K562 (cell line): ENCODE results near the gene PDLIM5. TPM values are rescaled to one million over a fixed set of nuclear protein-coding genes. Genes with fewer than 3 reads are reported as not detected.

Experiments used
- ATAC-seq: fragments of 200-7000 bp; cut with Tn5 transposase; 3 replicates; pipeline ENCODE4 v1.9.1; 2020; ENCODE audit warnings: moderate library complexity
- BruUV-seq: library from RNA; stranded (reverse); fragments of 400-500 nt; replicated peaks from 2 replicates; lab custom pipeline; 2021; lab: Mats Ljungman, UMichigan
- CTCF ChIA-PET: fragments of 300-600 bp; formaldehyde crosslinking; extraction: SDS; loops from one replicate; lab custom pipeline; 2021; ENCODE audit warnings: low intra/inter-chr PET ratio; lab: Yijun Ruan, JAX
- POLR2A ChIA-PET: fragments of 300-600, 350-650 bp; sonication (Branson Sonifier 250); formaldehyde crosslinking; extraction: SDS; loops from one replicate; lab custom pipeline; 2021; ENCODE audit warnings: antibody characterized with exemption, inconsistent platforms; lab: Yijun Ruan, JAX
- DNase-seq, 4 experiments: peaks; one replicate each; pipeline versions ENCODE4 v3.0.0 to v3.0.0-alpha.2; 2011 to 2018; ENCODE audit warnings: low spot score in 3 of 4, mixed read lengths in 3 of 4; ENCODE audit errors: extremely low read depth in 1 of 4
- FAIRE-seq: peaks from 2 replicates; lab custom pipeline; 2011; peaks lifted over from hg19 to GRCh38; lab: Jason Lieb, UNC
- H2AFZ ChIP-seq: 2 replicates; pipeline ENCODE4 v1.6.0; 2011; ENCODE audit warnings: low read depth, low read length, control low read depth, inconsistent platforms
- H3K27ac ChIP-seq: fragments of 200-600 bp; 3 replicates; pipeline ENCODE4 v1.8.0; 2011; ENCODE audit warnings: low read depth, mild to moderate bottlenecking, control low read depth, inconsistent platforms, low read length, moderate library complexity, mixed read lengths; ENCODE audit errors: extremely low read depth
- H3K27me3 ChIP-seq, 2 experiments: fragments of 300-600 bp in 1 of 2; 2 replicates in 1 of 2; 3 replicates in 1 of 2; pipeline versions ENCODE4 v1.6.0 to v1.8.0; 2011; ENCODE audit warnings: inconsistent platforms in 2 of 2, low read length in 2 of 2, mild to moderate bottlenecking in 1 of 2, mixed read lengths in 1 of 2, moderate library complexity in 1 of 2; ENCODE audit not compliant: control insufficient read depth in 2 of 2, insufficient read depth in 2 of 2
- H3K36me3 ChIP-seq: fragments of 300-600 bp; 3 replicates; pipeline ENCODE4 v1.8.0; 2011; ENCODE audit warnings: mild to moderate bottlenecking, low read length, inconsistent platforms; ENCODE audit not compliant: control insufficient read depth, insufficient read depth
- H3K4me1 ChIP-seq, 2 experiments: fragments of 200-600 bp in 1 of 2; replicated peaks in 1 of 2; 2 replicates in 1 of 2; 3 replicates in 1 of 2; pipeline versions ENCODE4 v1.5.1 to v1.8.0; 2011; ENCODE audit warnings: inconsistent platforms in 2 of 2, low read length in 2 of 2, mild to moderate bottlenecking in 1 of 2, mixed read lengths in 1 of 2, moderate library complexity in 1 of 2; ENCODE audit not compliant: control insufficient read depth in 2 of 2, insufficient read depth in 2 of 2
- H3K4me2 ChIP-seq: 2 replicates; pipeline ENCODE4 v1.6.1; 2011; ENCODE audit warnings: low read length, control low read depth, inconsistent platforms, mixed read lengths; ENCODE audit not compliant: insufficient read depth
- H3K4me3 ChIP-seq: fragments of 200-600 bp; sonication (generic), shearing (Covaris generic); 2 replicates; pipeline ENCODE4 v1.5.1; 2016; ENCODE audit warnings: control low read depth, inconsistent platforms
- H3K79me2 ChIP-seq: fragments of 200-600 bp; 3 replicates; pipeline ENCODE4 v1.8.0; 2011; ENCODE audit warnings: low read length, inconsistent platforms; ENCODE audit not compliant: control insufficient read depth, insufficient read depth
- H3K9ac ChIP-seq, 2 experiments: 2 replicates each; pipeline versions ENCODE4 v1.6.0 to v1.6.1; 2011; ENCODE audit warnings: low read depth in 2 of 2, low read length in 2 of 2, control low read depth in 1 of 2, inconsistent platforms in 1 of 2, mild to moderate bottlenecking in 1 of 2, mixed read lengths in 1 of 2; ENCODE audit not compliant: insufficient read depth in 1 of 2
- H3K9me1 ChIP-seq: one replicate; pipeline ENCODE4 v1.6.0; 2011; ENCODE audit warnings: inconsistent platforms, mild to moderate bottlenecking, low read length, moderate library complexity; ENCODE audit not compliant: control insufficient read depth, insufficient read depth
- H3K9me3 ChIP-seq: replicated peaks from 2 replicates; pipeline ENCODE4 v1.5.1; 2011; ENCODE audit warnings: low read depth, low read length, inconsistent platforms; ENCODE audit not compliant: control insufficient read depth, insufficient read depth
- H4K20me1 ChIP-seq: replicated peaks from 2 replicates; pipeline ENCODE4 v1.6.1; 2011; ENCODE audit warnings: low read length, inconsistent platforms, mixed read lengths; ENCODE audit not compliant: control insufficient read depth, insufficient read depth
- C11orf30 ChIP-seq: fragments of 450-650 bp; IDR thresholded peaks from 2 replicates; pipeline ENCODE4 v1.6.1; 2016; ENCODE audit warnings: low read depth, mild to moderate bottlenecking
- CBFA2T3 ChIP-seq: fragments of 450-650 bp; IDR thresholded peaks from 2 replicates; pipeline ENCODE4 v1.6.1; 2017
- CCAR2 ChIP-seq: fragments of 200-400 bp; formaldehyde crosslinking; IDR thresholded peaks from 2 replicates; pipeline ENCODE4 v1.6.1; 2017; ENCODE audit warnings: mild to moderate bottlenecking, low read depth, low read length
- CEBPB ChIP-seq: fragments of 450-650 bp; IDR thresholded peaks from 2 replicates; pipeline ENCODE4 v1.6.1; 2016; ENCODE audit warnings: missing genetic modification characterization, missing compliant biosample characterization
- E4F1 ChIP-seq: fragments of 250-450 bp; sonication (Bioruptor Pico); IDR thresholded peaks from 2 replicates; pipeline ENCODE4 v1.5.0; 2021; ENCODE audit warnings: mild to moderate bottlenecking, borderline replicate concordance
- EGR1 ChIP-seq: fragments of 450-650 bp; conservative IDR thresholded peaks from 2 replicates; pipeline ENCODE4 v1.6.1; 2017; ENCODE audit warnings: mild to moderate bottlenecking
- GABPA ChIP-seq: fragments of 200-800 bp; sonication (Bioruptor generic); conservative IDR thresholded peaks from 2 replicates; pipeline ENCODE4 v1.6.1; 2016; ENCODE audit warnings: low read depth, missing genetic modification characterization, missing compliant biosample characterization
- HBP1 ChIP-seq: fragments of 450-650 bp; formaldehyde crosslinking; IDR thresholded peaks from 2 replicates; pipeline ENCODE4 v1.4.0; 2022; ENCODE audit warnings: missing genetic modification characterization
- HSF4 ChIP-seq: fragments of 250-450 bp; sonication (Bioruptor Pico); IDR thresholded peaks from 2 replicates; pipeline ENCODE4 v2.1.2; 2022; ENCODE audit warnings: mild to moderate bottlenecking, moderate library complexity, borderline replicate concordance
- ILF3 ChIP-seq: fragments of 450-650 bp; IDR thresholded peaks from 2 replicates; pipeline ENCODE4 v1.6.1; 2018; ENCODE audit warnings: antibody characterized with exemption, mild to moderate bottlenecking, moderate library complexity, borderline replicate concordance
- MAFF ChIP-seq: IDR thresholded peaks from 2 replicates; pipeline ENCODE4 v1.6.1; 2012; ENCODE audit warnings: low read length, improper control_type of control experiment
- SMARCB1 ChIP-seq: IDR thresholded peaks from 2 replicates; pipeline ENCODE4 v1.6.1; 2011; ENCODE audit warnings: improper control_type of control experiment, low read depth; ENCODE audit not compliant: insufficient read length
- TEAD4 ChIP-seq, 2 experiments: sonication (generic) in 1 of 2; formaldehyde crosslinking in 1 of 2; IDR thresholded peaks; 2 replicates each; pipeline versions ENCODE4 v1.6.1 to v1.8.0; 2012 to 2022; ENCODE audit warnings: borderline replicate concordance in 1 of 2, inconsistent platforms in 1 of 2, low read length in 1 of 2, mild to moderate bottlenecking in 1 of 2, missing genetic modification reagents in 1 of 2
- ZBED1 ChIP-seq: IDR thresholded peaks from 2 replicates; pipeline ENCODE4 v1.6.1; 2014
- ZNF12 ChIP-seq: sonication (generic); formaldehyde crosslinking; IDR thresholded peaks from 2 replicates; pipeline ENCODE4 v1.4.0; 2020; ENCODE audit warnings: mild to moderate bottlenecking, missing genetic modification reagents
- ZNF316 ChIP-seq: fragments of 450-650 bp; IDR thresholded peaks from 2 replicates; pipeline ENCODE4 v1.6.1; 2016
- ZNF445 ChIP-seq: fragments of 250-450 bp; sonication (Bioruptor Pico); IDR thresholded peaks from 2 replicates; pipeline ENCODE4 v1.4.0; 2020; ENCODE audit warnings: low read depth, mild to moderate bottlenecking, moderate library complexity
- ZNF740 ChIP-seq, 3 experiments: fragments of 200-800 bp in 1 of 3; sonication (Bioruptor generic) in 1 of 3; sonication (generic) in 1 of 3; formaldehyde crosslinking in 1 of 3; IDR thresholded peaks; 2 replicates each; pipeline versions ENCODE4 v1.6.1 to v1.8.0; 2016 to 2022; ENCODE audit warnings: mild to moderate bottlenecking in 2 of 3, missing compliant biosample characterization in 2 of 3, missing genetic modification characterization in 2 of 3, missing genetic modification reagents in 1 of 3
- WGBS: fragments of 100-300 bp; shearing (Covaris generic); methylation state at CpG from one replicate; pipeline ENCODE4 v1.1.6; 2016; ENCODE audit warnings: low coverage, mixed read lengths; ENCODE audit not compliant: insufficient coverage; ENCODE audit errors: missing lambda C conversion rate; 5-methylcytosine and 5-hydroxymethylcytosine counted together
- in situ Hi-C: fragments of 300-500 bp; cut with MboI; formaldehyde crosslinking; loops from 4 replicates; pipeline ENCODE4 v1.15.0; 2018; ENCODE audit warnings: inconsistent platforms, mixed read lengths
- intact Hi-C: fragments of 100-400 bp; cut with micrococcal nuclease; formaldehyde crosslinking; loops from 2 replicates; pipeline ENCODE4 v1.14.2; 2022
- polyA plus RNA-seq, 8 experiments: library from polyadenylated mRNA; depleted of rRNA in 4 of 8; stranded (reverse) in 5 of 8; unstranded in 3 of 8; fragments of >200 nt; fragmentation: Nextera tagmentation in 2 of 8; fragmentation: Illumina TruSeq in 1 of 8; extraction: Ambion mirVana in 2 of 8; extraction: Trizol in 1 of 8; gene quantifications; 2 replicates each; pipeline versions ENCODE4 v1.2.1 to v1.2.3, GENCODE V29; 2011 to 2014; ENCODE audit warnings: inconsistent platforms in 1 of 8, missing spikeins in 1 of 8
- total RNA-seq, 7 experiments: library from RNA; depleted of rRNA in 6 of 7; stranded (reverse); fragments of >200 nt in 6 of 7; fragmentation: Illumina TruSeq in 2 of 7; extraction: Trizol in 2 of 7; gene quantifications; 2 replicates each; pipeline versions ENCODE4 v1.2.1 to v1.2.3, GENCODE V29; 2011 to 2021; ENCODE audit warnings: low replicate concordance in 1 of 7

Gene PDLIM5
- total and polyA plus RNA-seq, 9 of the 15 experiments (the other 6 are each of a cell fraction or from before 2014, with no cell fraction given) = 36.9 to 127 (median 62.5) TPM

- no peak overlapping the region for H3K4me2 ChIP-seq
- in situ Hi-C loops (no loop called here), intact Hi-C loops (no loop called here)
- H3K36me3 ChIP-seq = no peaks in the 10 kb centered on the region; the same call in 2 of the 3 replicates
- H3K79me2 ChIP-seq = peaks cover 58% of the 10 kb centered on the region
- H3K27me3 ChIP-seq = no peaks in the 10 kb centered on the region
- WGBS = 63% methylated on average over 3 of the region's 3 CpGs
- H3K4me3 ChIP-seq = no peak overlapping the region
- DNase-seq = no peak
- no peak for ATAC-seq
- no peak overlapping the region for H3K27ac ChIP-seq
- H2AFZ ChIP-seq = no peak overlapping the region
- H3K4me1 ChIP-seq = peaks cover 5 to 31% of the 10 kb centered on the region in 2 experiments; a peak in 4 of 5 replicates
- no peak for FAIRE-seq
- ChIA-PET POLR2A (no interaction called here), CTCF (no interaction called here)
- no TSS peak for BruUV-seq
- H3K9ac ChIP-seq = no peak overlapping the region
- no peaks in the 10 kb centered on the region for H3K9me1 ChIP-seq
- no peaks in the 10 kb centered on the region for H3K9me3 ChIP-seq
- no peaks in the 10 kb centered on the region for H4K20me1 ChIP-seq
- TF ChIP-seq ZNF316 = peak; percentile 90
- TF ChIP-seq EGR1 = no peak
- no peak for TF ChIP-seq ILF3
- TF ChIP-seq CBFA2T3 = no peak
- TF ChIP-seq TEAD4 (IDR thresholded peaks at IDR 0.05; ENCODE audit: low read length) = no peak
- TF ChIP-seq TEAD4 (CRISPR knock-in tag; IDR thresholded peaks at IDR 0.05; ENCODE audit: borderline replicate concordance) = no peak
- TF ChIP-seq C11orf30 = peak; percentile 71
- no peak for TF ChIP-seq GABPA (tag)
- TF ChIP-seq ZNF445 (CRISPR knock-in tag) = no peak
- no peak for TF ChIP-seq E4F1 (CRISPR knock-in tag)
- no peak for TF ChIP-seq CCAR2
- no peak for TF ChIP-seq ZBED1
- no peak for TF ChIP-seq ZNF740 (CRISPR knock-in tag; IDR thresholded peaks at IDR 0.05)
- no peak for TF ChIP-seq ZNF740 (tag; IDR thresholded peaks at IDR 0.05)
- no peak for TF ChIP-seq HSF4
- no peak for TF ChIP-seq CEBPB (tag)
- peak; percentile 92; the same call in 1 of the 2 replicates for TF ChIP-seq ZNF12 (CRISPR knock-in tag)
- TF ChIP-seq MAFF = 0 out of 2 replicates have a peak, but pooled peaks have one; percentile 16
- no peak for TF ChIP-seq SMARCB1
- TF ChIP-seq HBP1 (CRISPR knock-in tag) = no peak
- TF ChIP-seq, all 486 proteins: peak for 4
These were observed 95.2 kb downstream of the PDLIM5 start for GRCh38 chr4:94546949-94547348.
